Smooth muscle cell (in vitro differentiated cells): Measurements from ENCODE around the gene COX5A. TPM values are rescaled to one million over a fixed set of nuclear protein-coding genes. Genes with fewer than 3 reads are reported as not detected.
"Not testable (repeated sequence)": the region's sequence is repeated elsewhere in the genome, so short reads cannot be mapped to it uniquely, and the experiment has no call there.

Experiments
- DNase-seq: peaks from one replicate; lab custom pipeline; 2025; ENCODE audit not compliant: unreplicated experiment; lab: John Stamatoyannopoulos, UW
- H2AFZ ChIP-seq: fragments of 200-600 bp; sonication (generic); 2 replicates; pipeline ENCODE4 v1.6.0; 2016; ENCODE audit warnings: antibody characterized with exemption, low read depth, mild to moderate bottlenecking
- H3F3A ChIP-seq: fragments of 200-600 bp; sonication (generic); 2 replicates; pipeline ENCODE4 v1.6.0; 2017; ENCODE audit warnings: antibody characterized with exemption, low read depth
- H3K27ac ChIP-seq: fragments of 200-600 bp; sonication (generic); 2 replicates; pipeline ENCODE4 v1.5.1; 2016; ENCODE audit warnings: low read depth, mild to moderate bottlenecking
- H3K27me3 ChIP-seq: fragments of 200-600 bp; sonication (generic); 2 replicates; pipeline ENCODE4 v1.6.1; 2016; ENCODE audit warnings: low read depth, mild to moderate bottlenecking
- H3K36me3 ChIP-seq: fragments of 200-600 bp; sonication (generic); 2 replicates; pipeline ENCODE4 v1.5.1; 2016; ENCODE audit warnings: low read depth
- H3K4me1 ChIP-seq: fragments of 200-600 bp; sonication (generic); 2 replicates; pipeline ENCODE4 v1.5.1; 2016; ENCODE audit warnings: low read depth
- H3K4me2 ChIP-seq: fragments of 200-600 bp; sonication (generic); 2 replicates; pipeline ENCODE4 v1.6.0; 2016; ENCODE audit warnings: mild to moderate bottlenecking
- H3K4me3 ChIP-seq: fragments of 200-600 bp; sonication (generic); 2 replicates; pipeline ENCODE4 v1.5.1; 2016; ENCODE audit warnings: mild to moderate bottlenecking
- H3K79me2 ChIP-seq: fragments of 200-600 bp; sonication (generic); 2 replicates; pipeline ENCODE4 v1.6.0; 2016; ENCODE audit warnings: low read depth, mild to moderate bottlenecking
- H3K9ac ChIP-seq: fragments of 200-600 bp; sonication (generic); 2 replicates; pipeline ENCODE4 v1.6.0; 2016; ENCODE audit warnings: low read depth
- H3K9me3 ChIP-seq: fragments of 200-600 bp; sonication (generic); replicated peaks from 2 replicates; pipeline ENCODE4 v1.5.1; 2016; ENCODE audit warnings: low read depth
- H4K20me1 ChIP-seq: fragments of 200-600 bp; sonication (generic); 2 replicates; pipeline ENCODE4 v1.6.0; 2016; ENCODE audit warnings: low read depth
- CTCF ChIP-seq: fragments of 200-600 bp; sonication (generic); IDR thresholded peaks from 2 replicates; pipeline ENCODE4 v1.5.1; 2017; ENCODE audit warnings: borderline replicate concordance, mild to moderate bottlenecking, antibody characterized with exemption; ENCODE audit not compliant: insufficient read depth, poor library complexity, severe bottlenecking
- WGBS: methylation state at CpG from one replicate; pipeline ENCODE4 v1.1.7; 2016; ENCODE audit warnings: low lambda C conversion rate; 5-methylcytosine and 5-hydroxymethylcytosine counted together
- polyA plus RNA-seq: library from polyadenylated mRNA; unstranded; fragments of >200 nt; fragmentation: Nextera tagmentation; extraction: Ambion mirVana; gene quantifications from 2 replicates; pipeline ENCODE4 v1.2.1, GENCODE V29; 2016
- total RNA-seq: library from RNA; depleted of rRNA; stranded (reverse); fragments of >200 nt; gene quantifications from 2 replicates; pipeline ENCODE4 v1.2.3, GENCODE V29; 2014

Gene COX5A
- total and polyA plus RNA-seq, 2 experiments from 2014 or later, result 154 to 325 TPM

- 97% methylated on average over 6 of the region's 6 CpGs for WGBS
- no peaks in the 10 kb centered on the region for H3K27me3 ChIP-seq
- no peaks in the 10 kb centered on the region for H3K79me2 ChIP-seq
- no peak overlapping the region for H3K4me2 ChIP-seq
- no peak for TF ChIP-seq CTCF
- peaks cover 10% of the 10 kb centered on the region for H3F3A ChIP-seq
- no peaks in the 10 kb centered on the region for H3K9me3 ChIP-seq
- no peak overlapping the region for H3K9ac ChIP-seq
- no peak overlapping the region for H2AFZ ChIP-seq
- H3K4me1 ChIP-seq, result no peaks in the 10 kb centered on the region
- no peaks in the 10 kb centered on the region for H3K36me3 ChIP-seq
- DNase-seq, result no peak
- H3K27ac ChIP-seq, result no peak overlapping the region
- no peak overlapping the region for H3K4me3 ChIP-seq
- H4K20me1 ChIP-seq, result peaks cover 3% of the 10 kb centered on the region
Observed at GRCh38 chr15:74897300-74897701, 40.6 kb downstream of the COX5A start.

- no peaks in the 10 kb centered on the region for H3K36me3 ChIP-seq
- no peak overlapping the region for H2AFZ ChIP-seq
- no peak overlapping the region for H3K4me3 ChIP-seq
- no peak for TF ChIP-seq CTCF
- H3K4me1 ChIP-seq, result no peaks in the 10 kb centered on the region
- WGBS, result 98% methylated on average over 3 of the region's 3 CpGs
- no peak overlapping the region for H3K27ac ChIP-seq
- peaks cover 10% of the 10 kb centered on the region for H3F3A ChIP-seq
- no peak overlapping the region for H3K9ac ChIP-seq
- no peaks in the 10 kb centered on the region for H3K27me3 ChIP-seq
- no peaks in the 10 kb centered on the region for H3K9me3 ChIP-seq
- no peaks in the 10 kb centered on the region for H3K79me2 ChIP-seq
- DNase-seq, result no peak
- H4K20me1 ChIP-seq, result peaks cover 3% of the 10 kb centered on the region
- no peak overlapping the region for H3K4me2 ChIP-seq
Observed at GRCh38 chr15:74896316-74896715, 41.6 kb downstream of the COX5A start.

GRCh38 chr15:74895830-74896229 is 42.0 kb downstream of the COX5A start:
- Histone ChIP-seq H3K4me1 (peaks cover under 1% of the 10 kb centered on the region), H3K27ac (no peak overlapping the region), H2AFZ (no peak overlapping the region), H3K9ac (no peak overlapping the region), H3K36me3 (no peaks in the 10 kb centered on the region), H3K27me3 (no peaks in the 10 kb centered on the region), H3K79me2 (no peaks in the 10 kb centered on the region), H3K4me3 (no peak overlapping the region), H3K4me2 (no peak overlapping the region), H3K9me3 (no peaks in the 10 kb centered on the region), H3F3A (peaks cover 10% of the 10 kb centered on the region), H4K20me1 (peaks cover 3% of the 10 kb centered on the region)
- WGBS, result 99% methylated on average over 6 of the region's 6 CpGs
- TF ChIP-seq CTCF, result no peak
- no peak for DNase-seq

GRCh38 chr15:74894383-74894782 is 43.5 kb downstream of the COX5A start:
- not testable (repeated sequence) for H3K27ac ChIP-seq, H4K20me1 ChIP-seq, H3K4me3 ChIP-seq, H3K4me1 ChIP-seq, H3F3A ChIP-seq, H3K36me3 ChIP-seq, DNase-seq, H3K27me3 ChIP-seq, H3K4me2 ChIP-seq, H3K9me3 ChIP-seq, H3K9ac ChIP-seq, H3K79me2 ChIP-seq, H2AFZ ChIP-seq
- WGBS, result 97% methylated on average over 7 of the region's 7 CpGs
